Measurements from ENCODE around the gene HNRNPA1.
"Not testable (repeated sequence)": the region's sequence is repeated elsewhere in the genome, so short reads cannot be mapped to it uniquely, and the experiment has no call there.

The HNRNPA1 gene

DNA sequence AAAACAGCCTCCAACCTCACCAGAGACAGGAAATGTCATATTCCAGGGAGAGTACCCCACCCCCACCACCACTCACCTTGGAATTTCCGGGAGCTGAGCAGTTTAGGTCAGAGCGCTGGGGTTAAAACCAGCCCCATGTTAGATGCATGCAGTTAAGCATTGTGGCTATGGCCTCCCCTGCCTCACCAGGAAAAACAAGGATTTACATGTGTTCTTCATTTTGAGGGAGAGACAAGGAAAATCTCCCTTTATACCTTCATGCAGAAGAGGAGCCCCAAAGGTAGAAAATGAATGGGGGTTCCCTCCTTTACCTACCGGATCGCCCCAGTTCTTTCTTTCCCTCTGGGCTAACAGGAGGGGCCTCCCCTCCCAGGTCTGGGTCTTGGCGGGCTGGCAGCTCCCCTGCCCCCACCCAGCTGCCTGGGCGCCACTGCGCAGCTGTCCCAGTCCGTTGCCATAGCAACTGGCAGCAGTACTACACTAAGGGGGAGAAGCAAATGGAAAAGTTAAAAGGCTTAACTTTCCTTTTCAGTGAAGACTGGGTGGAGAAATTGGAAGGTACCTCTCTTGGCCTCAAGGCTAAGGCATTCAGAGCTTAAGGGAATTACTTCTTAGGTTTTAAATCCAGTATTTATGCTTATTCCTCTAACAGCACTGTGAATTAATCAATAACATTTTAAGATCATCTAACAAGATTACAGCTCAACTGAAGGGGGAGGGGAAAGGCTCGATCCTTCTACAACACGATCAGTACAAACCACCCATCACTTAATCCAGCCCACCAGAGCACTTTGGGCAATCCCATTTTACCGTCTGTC lies 21.1 kb upstream of the HNRNPA1 start:
- ATAC-seq (replicated peaks) (peak; percentile 86 to 91), DNase-seq (peak; percentile 35)
- peaks cover 30 to 40% of the 10 kb centered on the region in 2 donors for H3K36me3 Mint-ChIP-seq
- peak overlapping the region; percentile 52 to 69 for H3K4me3 Mint-ChIP-seq
- peak overlapping the region; percentile 53 for H3K27ac Mint-ChIP-seq
- no peaks in the 10 kb centered on the region for H3K27me3 Mint-ChIP-seq
- H3K4me1 Mint-ChIP-seq, result peaks cover 22 to 49% of the 10 kb centered on the region in 2 donors
- H3K9me3 Mint-ChIP-seq, result no peaks in the 10 kb centered on the region

DNA sequence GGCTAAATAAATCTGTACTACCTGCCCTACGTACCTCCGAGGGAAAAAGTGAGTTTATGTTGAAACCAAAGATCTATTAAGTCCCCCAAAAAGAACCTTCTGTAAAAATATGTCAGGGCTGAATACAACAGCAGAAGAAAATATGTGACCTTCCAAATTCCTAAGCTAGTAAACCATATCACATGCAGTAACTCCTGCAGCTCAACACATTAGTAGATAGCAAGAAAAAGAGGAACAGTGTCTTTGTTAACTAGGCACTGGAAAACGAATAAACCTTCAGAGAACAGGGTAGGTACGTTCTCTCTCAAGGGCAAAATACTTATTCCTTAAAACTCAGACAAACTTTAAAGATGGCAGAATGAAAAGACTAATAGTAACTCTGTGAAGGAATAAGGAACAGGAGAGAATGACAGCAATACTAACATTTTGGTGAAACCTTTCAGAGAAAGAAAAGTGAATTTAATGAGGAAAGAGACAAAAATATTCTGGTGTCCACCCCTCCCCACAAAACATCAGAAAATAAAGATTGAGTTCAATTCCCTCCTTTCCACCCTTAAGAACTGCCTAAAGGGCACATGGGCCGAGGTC lies 18.6 kb upstream of the HNRNPA1 start:
- peaks cover 14 to 29% of the 10 kb centered on the region in 2 donors for H3K36me3 Mint-ChIP-seq
- no peak for DNase-seq
- peaks cover 18 to 57% of the 10 kb centered on the region in 2 donors for H3K4me1 Mint-ChIP-seq
- peak overlapping the region in 1 of 2 donors; percentile 4 for H3K4me3 Mint-ChIP-seq
- no peaks in the 10 kb centered on the region for H3K27me3 Mint-ChIP-seq
- H3K27ac Mint-ChIP-seq, result peak overlapping the region; percentile 16
- no peak for ATAC-seq (replicated peaks)
- no peaks in the 10 kb centered on the region for H3K9me3 Mint-ChIP-seq

DNA sequence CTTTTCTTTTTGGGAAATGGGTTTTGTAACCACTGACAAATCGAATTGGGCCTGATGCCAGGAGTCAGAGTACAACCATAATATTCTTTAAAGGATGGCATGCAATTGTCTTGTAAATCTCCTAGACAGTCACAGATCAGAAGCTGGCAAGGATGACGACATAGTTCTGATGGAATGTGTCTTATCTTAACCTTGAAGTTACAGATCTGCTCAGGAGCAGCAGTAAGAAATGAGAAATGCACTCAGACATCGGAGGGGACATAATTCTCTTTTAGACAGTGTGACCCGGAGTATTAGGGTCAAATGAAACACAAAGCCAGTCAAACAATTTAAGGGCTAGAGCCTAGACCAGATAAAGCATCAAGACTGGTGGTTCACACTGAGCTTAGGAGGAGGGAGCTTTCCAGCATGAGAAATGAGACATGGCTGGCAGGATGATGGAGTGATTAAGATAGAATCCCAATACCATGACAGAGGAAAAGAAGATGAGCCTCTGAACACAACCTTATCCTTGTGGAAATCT lies 18.1 kb upstream of the HNRNPA1 start:
- Mint-ChIP-seq H3K27me3 (no peaks in the 10 kb centered on the region), H3K36me3 (peaks cover 11 to 27% of the 10 kb centered on the region in 2 donors), H3K9me3 (no peaks in the 10 kb centered on the region), H3K27ac (peak overlapping the region; percentile 25), H3K4me1 (peaks cover 17 to 54% of the 10 kb centered on the region in 2 donors), H3K4me3 (no peak overlapping the region)
- ATAC-seq (replicated peaks) (no peak), DNase-seq (no peak)

DNA sequence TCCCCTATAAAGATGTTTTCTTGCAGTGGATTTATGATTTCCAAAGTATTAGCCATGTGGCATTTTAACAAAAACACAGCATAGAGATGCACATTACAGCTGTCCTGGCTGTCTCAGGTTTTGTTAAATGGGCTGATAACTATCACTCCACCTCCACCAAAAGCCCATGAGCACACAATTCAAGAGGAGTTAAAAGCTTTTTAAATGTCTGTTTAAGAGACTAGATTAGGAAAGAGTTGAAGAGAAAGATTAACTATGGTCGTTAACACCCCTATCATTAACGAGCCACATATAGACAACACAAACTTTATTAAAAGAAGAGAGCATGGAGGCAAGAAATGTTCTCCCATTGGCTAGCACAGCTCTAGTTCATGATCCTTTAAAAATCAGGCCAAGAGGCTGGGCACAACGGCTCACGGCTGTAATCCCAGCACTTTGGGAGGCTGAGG lies 15.1 kb upstream of the HNRNPA1 start:
- ATAC-seq (replicated peaks) (no peak), DNase-seq (no peak)
- H3K27ac Mint-ChIP-seq, result no peak overlapping the region
- H3K27me3 Mint-ChIP-seq, result no peaks in the 10 kb centered on the region
- peaks cover 7 to 30% of the 10 kb centered on the region in 2 donors for H3K4me1 Mint-ChIP-seq
- H3K4me3 Mint-ChIP-seq, result no peak overlapping the region
- no peaks in the 10 kb centered on the region for H3K9me3 Mint-ChIP-seq
- H3K36me3 Mint-ChIP-seq, result peaks cover 10 to 27% of the 10 kb centered on the region in 2 donors

DNA sequence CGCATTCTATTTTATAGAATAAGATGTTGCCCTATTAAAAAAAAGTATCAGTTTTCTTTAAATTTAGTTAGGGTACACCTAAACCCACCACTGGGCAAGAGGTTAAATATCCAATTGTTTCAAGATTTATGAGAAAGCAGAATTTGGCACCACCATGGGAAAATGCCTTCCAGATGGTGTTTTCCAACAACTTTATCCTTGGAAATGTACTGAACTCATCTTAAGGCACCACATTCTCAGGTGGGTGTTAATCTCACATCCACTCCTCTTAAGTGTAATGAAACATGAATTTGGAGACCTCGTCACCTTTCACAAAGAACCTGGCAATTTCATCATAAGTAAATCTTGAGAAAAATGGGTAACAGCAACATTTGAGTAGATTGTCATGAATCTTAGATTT lies 13.7 kb upstream of the HNRNPA1 start:
- no peak for DNase-seq
- Mint-ChIP-seq H3K36me3 (peaks cover 12 to 31% of the 10 kb centered on the region in 2 donors), H3K27me3 (no peaks in the 10 kb centered on the region), H3K4me1 (peaks cover 5 to 25% of the 10 kb centered on the region in 2 donors), H3K4me3 (no peak overlapping the region), H3K27ac (no peak overlapping the region), H3K9me3 (no peaks in the 10 kb centered on the region)
- ATAC-seq (replicated peaks), result no peak

DNA sequence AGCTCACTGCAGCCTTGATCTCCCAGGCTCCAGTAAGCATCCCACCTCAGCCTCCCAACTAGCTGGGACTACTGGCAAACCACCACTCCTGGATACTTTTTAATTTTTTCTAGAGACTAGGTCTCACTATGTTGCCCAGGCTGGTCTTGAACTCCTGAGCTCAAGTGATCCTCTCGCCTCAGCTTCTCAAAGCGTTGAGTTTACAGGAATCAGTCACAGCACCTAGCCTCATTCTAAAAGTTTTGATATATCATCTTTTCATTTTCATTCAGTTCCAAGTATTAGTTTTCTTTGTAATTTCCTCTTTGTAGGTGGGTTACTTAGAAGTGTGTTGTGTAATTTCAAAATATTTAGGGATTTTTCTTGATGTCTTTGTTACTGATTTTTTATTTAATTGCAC lies 10.2 kb upstream of the HNRNPA1 start:
- DNase-seq, result no peak
- H3K4me1 Mint-ChIP-seq, result peaks cover 3 to 17% of the 10 kb centered on the region in 2 donors
- H3K27ac Mint-ChIP-seq, result no peak overlapping the region
- no peaks in the 10 kb centered on the region for H3K27me3 Mint-ChIP-seq
- H3K9me3 Mint-ChIP-seq, result no peaks in the 10 kb centered on the region
- peaks cover 9 to 25% of the 10 kb centered on the region in 2 donors for H3K36me3 Mint-ChIP-seq
- no peak for ATAC-seq (replicated peaks)
- H3K4me3 Mint-ChIP-seq, result no peak overlapping the region

DNA sequence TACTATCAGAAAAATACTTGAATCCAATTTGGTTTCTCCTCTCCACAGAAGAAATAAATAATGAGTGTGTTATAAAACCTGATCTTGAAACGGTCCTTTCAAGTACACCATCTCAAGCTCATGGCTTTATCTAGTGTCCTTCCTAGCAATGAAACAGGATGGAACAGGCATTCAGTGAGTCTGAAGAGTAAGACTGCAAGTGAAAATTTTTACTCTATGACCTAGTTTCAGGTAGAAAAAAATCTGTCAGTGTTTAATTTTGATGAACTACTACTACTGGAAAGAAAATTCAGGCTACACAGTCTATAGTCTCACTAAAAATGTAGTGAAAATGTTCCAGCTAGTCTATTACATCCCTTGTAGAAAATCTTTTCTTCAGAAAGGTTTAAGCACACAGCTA lies 8.3 kb upstream of the HNRNPA1 start:
- H3K27me3 Mint-ChIP-seq, result no peaks in the 10 kb centered on the region
- H3K36me3 Mint-ChIP-seq, result peaks cover 11 to 26% of the 10 kb centered on the region in 2 donors
- ATAC-seq (replicated peaks), result no peak
- no peak for DNase-seq
- no peaks in the 10 kb centered on the region for H3K9me3 Mint-ChIP-seq
- peaks cover 10 to 26% of the 10 kb centered on the region in 2 donors for H3K4me1 Mint-ChIP-seq
- H3K27ac Mint-ChIP-seq, result no peak overlapping the region
- no peak overlapping the region for H3K4me3 Mint-ChIP-seq

DNA sequence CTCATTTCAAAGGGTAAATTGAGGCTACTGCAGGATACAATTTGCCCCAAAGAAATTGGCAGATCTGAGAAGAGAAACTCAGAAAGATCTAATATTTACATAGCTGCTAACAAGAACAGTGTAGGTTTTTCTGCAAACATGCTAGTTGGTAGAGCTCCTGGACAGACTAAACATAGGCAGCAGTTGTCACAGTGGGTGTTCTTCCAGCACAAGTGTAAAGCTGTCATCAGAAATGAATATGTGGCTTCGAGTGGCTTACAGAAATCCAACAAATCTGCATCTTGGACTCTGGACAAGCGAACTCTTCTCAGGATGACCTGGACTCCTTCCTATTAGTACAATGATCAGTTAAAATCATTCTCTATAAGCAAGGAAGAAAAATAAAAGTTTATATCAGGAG lies 6.5 kb upstream of the HNRNPA1 start:
- H3K27me3 Mint-ChIP-seq, result no peaks in the 10 kb centered on the region
- peaks cover 11 to 30% of the 10 kb centered on the region in 2 donors for H3K36me3 Mint-ChIP-seq
- H3K4me3 Mint-ChIP-seq, result no peak overlapping the region
- H3K4me1 Mint-ChIP-seq, result peaks cover 15 to 37% of the 10 kb centered on the region in 2 donors
- DNase-seq, result no peak
- no peak overlapping the region for H3K27ac Mint-ChIP-seq
- no peak for ATAC-seq (replicated peaks)
- H3K9me3 Mint-ChIP-seq, result no peaks in the 10 kb centered on the region

DNA sequence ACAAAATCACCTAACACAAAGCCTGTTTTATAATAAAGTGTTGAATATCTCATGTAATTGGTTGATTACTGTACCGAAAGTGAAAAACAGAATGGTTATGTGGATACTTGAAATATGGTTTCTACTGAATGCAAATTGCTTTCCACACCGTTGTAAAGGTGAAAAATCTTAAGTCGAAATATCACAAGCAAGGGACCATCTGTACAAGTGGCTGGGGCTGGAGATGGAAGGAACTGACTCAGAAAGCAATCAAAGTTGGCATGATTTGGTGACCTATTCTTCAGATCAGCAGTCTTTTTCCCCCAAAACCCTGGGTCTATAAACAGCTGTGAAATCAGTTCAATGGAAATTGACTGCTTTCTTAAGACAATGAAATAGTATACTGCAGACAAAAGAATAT lies 4.2 kb upstream of the HNRNPA1 start:
- no peak overlapping the region for H3K4me3 Mint-ChIP-seq
- ATAC-seq (replicated peaks), result no peak
- peaks cover 9 to 23% of the 10 kb centered on the region in 2 donors for H3K36me3 Mint-ChIP-seq
- no peak for DNase-seq
- no peaks in the 10 kb centered on the region for H3K27me3 Mint-ChIP-seq
- peaks cover 15 to 32% of the 10 kb centered on the region in 2 donors for H3K4me1 Mint-ChIP-seq
- H3K27ac Mint-ChIP-seq, result peak overlapping the region; percentile 51
- no peaks in the 10 kb centered on the region for H3K9me3 Mint-ChIP-seq

DNA sequence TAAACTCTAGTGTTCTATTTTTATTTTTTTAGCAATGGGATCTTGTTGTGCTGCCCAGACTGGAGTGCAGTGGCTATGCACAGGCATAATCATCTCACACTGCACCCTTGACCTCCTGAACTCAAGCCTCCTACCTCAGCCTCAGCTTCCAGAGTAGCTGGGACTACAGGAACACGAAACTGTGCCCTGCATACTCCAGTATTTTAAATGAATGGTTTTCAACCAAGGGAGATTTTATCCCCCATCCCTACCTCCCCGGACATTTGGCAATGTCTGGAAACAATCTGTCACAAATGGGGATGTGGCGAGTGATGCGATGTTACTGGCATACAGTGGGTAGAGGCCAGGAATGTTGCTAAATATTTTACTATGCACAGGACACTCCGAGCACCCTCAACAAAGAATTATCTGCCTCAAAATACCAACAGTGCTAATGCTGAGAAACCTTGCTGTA lies 2.7 kb upstream of the HNRNPA1 start:
- DNase-seq (no peak), ATAC-seq (replicated peaks) (no peak)
- Mint-ChIP-seq H3K9me3 (no peaks in the 10 kb centered on the region), H3K36me3 (peaks cover 9 to 23% of the 10 kb centered on the region in 2 donors), H3K4me3 (no peak overlapping the region), H3K4me1 (peaks cover 24 to 39% of the 10 kb centered on the region in 2 donors), H3K27ac (peak overlapping the region; percentile 77), H3K27me3 (no peaks in the 10 kb centered on the region)

DNA sequence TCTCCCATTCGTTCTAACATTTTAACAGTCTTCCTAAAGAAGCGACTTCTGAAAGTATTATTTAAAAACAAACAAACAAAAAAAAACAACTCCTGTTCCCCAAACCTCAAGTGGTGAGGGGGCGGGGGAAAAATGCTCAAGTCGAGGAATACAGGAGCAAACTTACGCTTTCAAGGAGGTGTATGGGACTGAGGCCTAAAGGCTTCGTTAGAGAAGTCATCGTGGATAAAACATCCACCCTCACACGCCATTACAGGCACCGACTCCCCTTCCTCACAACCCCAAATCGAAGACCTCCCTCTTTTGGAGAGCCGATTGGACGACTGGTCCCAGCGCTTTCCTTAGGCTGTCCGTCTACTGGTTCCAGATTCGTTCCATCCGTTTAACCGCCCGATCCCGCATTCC lies 1.3 kb upstream of the HNRNPA1 start:
- DNase-seq, result no peak
- Mint-ChIP-seq H3K9me3 (no peaks in the 10 kb centered on the region), H3K36me3 (peaks cover 8 to 15% of the 10 kb centered on the region in 2 donors), H3K27ac (no peak overlapping the region), H3K4me1 (peaks cover 32 to 51% of the 10 kb centered on the region in 2 donors), H3K4me3 (no peak overlapping the region), H3K27me3 (no peaks in the 10 kb centered on the region)
- no peak for ATAC-seq (replicated peaks)

DNA sequence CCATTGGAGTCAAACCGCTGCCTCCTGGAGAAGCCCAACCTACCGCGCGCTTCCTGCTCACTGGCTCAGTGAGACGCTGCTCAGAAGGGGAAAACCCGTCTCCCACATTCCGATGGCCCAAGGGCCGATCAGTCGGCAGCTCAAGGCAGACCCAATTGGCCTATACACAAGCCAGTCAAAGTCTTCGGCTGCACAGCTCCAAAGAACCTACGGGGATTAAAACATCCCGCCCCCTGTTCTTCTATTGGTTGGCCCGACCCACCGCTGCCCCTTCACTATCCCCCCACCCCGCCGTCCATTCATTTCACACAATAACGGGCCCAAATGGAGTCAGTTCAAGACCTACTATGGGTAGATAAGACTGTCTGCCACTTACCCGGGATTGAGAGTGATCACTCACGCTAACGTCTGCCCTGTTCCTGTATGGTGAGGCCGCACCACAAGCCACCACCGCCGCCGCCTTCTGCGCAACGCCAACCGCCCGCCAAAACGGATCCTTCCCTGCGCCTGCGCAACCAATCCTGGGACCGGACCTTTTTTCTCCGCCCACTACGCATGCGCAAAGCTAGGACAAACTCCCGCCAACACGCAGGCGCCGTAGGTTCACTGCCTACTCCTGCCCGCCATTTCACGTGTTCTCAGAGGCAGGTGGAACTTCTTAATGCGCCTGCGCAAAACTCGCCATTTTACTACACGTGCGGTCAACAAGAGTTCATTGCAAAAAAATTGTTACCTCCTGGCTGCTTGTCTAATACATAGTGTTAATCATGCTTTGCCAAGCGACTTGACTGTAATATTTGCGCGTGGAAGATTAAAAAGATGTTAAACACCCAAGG lies 676 bp upstream of the HNRNPA1 start, which contains the start of gene CBX5:
CBX5 (minus strand) TSS at position 491 of the 836 bp plus-strand sequence. CDS start 22,472 bp downstream, outside the sequence.
- H3K27ac Mint-ChIP-seq, result no peak within 1 kb of the TSS
- H3K4me3 Mint-ChIP-seq, result no peak within 1 kb of the TSS
- peak; percentile 82 for ATAC-seq (replicated peaks)
- no peaks in the 10 kb centered on the region for H3K27me3 Mint-ChIP-seq
- no peaks in the 10 kb centered on the region for H3K9me3 Mint-ChIP-seq
- H3K36me3 Mint-ChIP-seq, result peaks cover 9 to 15% of the 10 kb centered on the region in 2 donors
- peaks cover 32 to 51% of the 10 kb centered on the region in 2 donors for H3K4me1 Mint-ChIP-seq
- peak; percentile 98 for DNase-seq

DNA sequence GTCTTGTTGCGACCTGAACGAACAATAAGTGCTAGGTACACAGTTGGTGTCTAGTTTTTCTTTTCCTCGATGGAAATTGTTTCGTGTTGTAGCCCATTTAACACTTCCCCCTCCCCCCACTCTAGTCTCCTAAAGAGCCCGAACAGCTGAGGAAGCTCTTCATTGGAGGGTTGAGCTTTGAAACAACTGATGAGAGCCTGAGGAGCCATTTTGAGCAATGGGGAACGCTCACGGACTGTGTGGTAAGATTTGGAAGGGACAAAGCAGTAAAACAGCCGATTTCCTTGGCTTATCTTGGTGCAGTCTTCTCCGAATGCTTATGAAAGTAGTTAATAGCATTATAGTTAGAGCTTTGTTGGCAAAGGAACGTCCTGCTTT lies 724 bp downstream of the HNRNPA1 start:
- not testable (repeated sequence) for H3K4me3 Mint-ChIP-seq; H3K27me3 Mint-ChIP-seq; H3K27ac Mint-ChIP-seq; H3K9me3 Mint-ChIP-seq; DNase-seq; ATAC-seq (replicated peaks)
- peaks cover 10 to 26% of the 10 kb centered on the region in 2 donors for H3K36me3 Mint-ChIP-seq
- H3K4me1 Mint-ChIP-seq, result peaks cover 32 to 53% of the 10 kb centered on the region in 2 donors

DNA sequence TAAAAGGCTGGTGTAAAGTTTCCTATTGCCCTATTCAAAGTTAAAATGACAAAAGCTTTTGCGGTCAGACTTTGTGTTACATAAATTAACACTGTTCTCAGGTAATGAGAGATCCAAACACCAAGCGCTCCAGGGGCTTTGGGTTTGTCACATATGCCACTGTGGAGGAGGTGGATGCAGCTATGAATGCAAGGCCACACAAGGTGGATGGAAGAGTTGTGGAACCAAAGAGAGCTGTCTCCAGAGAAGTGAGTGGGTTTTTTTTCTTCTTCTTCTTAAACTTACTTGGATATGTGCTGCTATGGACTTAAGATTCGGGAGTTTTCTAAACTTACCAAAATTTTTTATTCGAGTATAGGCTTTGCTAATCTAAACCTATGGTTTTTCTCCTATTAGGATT lies 1.2 kb downstream of the HNRNPA1 start:
- H3K36me3 Mint-ChIP-seq, result peaks cover 14 to 26% of the 10 kb centered on the region in 2 donors
- H3K9me3 Mint-ChIP-seq; H3K4me3 Mint-ChIP-seq; H3K27me3 Mint-ChIP-seq; DNase-seq; H3K27ac Mint-ChIP-seq; ATAC-seq (replicated peaks): not testable (repeated sequence)
- H3K4me1 Mint-ChIP-seq, result peaks cover 28 to 51% of the 10 kb centered on the region in 2 donors

All from stimulated activated naive B cell treated with anti-CD40 and anti-IgM and Interleukin-4, amounts not matched to agents 10 μg/mL and 1 μg/mL and 100 μg/mL, for 72 hours (primary cell).